Spleen (tissue), 11 donors: ENCODE data around the gene PITPNM2. TPM values are rescaled to one million over a fixed set of nuclear protein-coding genes. Genes with fewer than 3 reads are reported as not detected.

ENCODE experiments used
- DNase-seq: peaks from one replicate; pipeline ENCODE4 v3.0.0-alpha.2; 2020
- H3K27ac ChIP-seq, 8 donors: fragments of 200-600 bp; sonication (generic) in 7 of 8; 1 replicate in 4 of 8; 2 replicates in 4 of 8; pipeline versions ENCODE4 v1.5.0 to v1.8.0; 2016 to 2021; ENCODE audit warnings: inconsistent platforms in 4 of 8, mild to moderate bottlenecking in 4 of 8, moderate library complexity in 1 of 8
- H3K27me3 ChIP-seq, 7 donors: fragments of 200-600 bp; sonication (generic) in 6 of 7; replicated peaks in 1 of 7; 1 replicate in 4 of 7; 2 replicates in 3 of 7; pipeline versions ENCODE4 v1.5.0 to v1.8.0; 2016 to 2021; ENCODE audit warnings: inconsistent platforms in 3 of 7, mild to moderate bottlenecking in 1 of 7
- H3K36me3 ChIP-seq, 6 donors: fragments of 200-600 bp; sonication (generic) in 5 of 6; 1 replicate in 4 of 6; 2 replicates in 2 of 6; pipeline versions ENCODE4 v1.5.0 to v1.8.0; 2016 to 2021; ENCODE audit warnings: inconsistent platforms in 2 of 6
- H3K4me1 ChIP-seq, 6 donors: fragments of 200-600 bp; sonication (generic) in 5 of 6; 1 replicate in 3 of 6; 2 replicates in 3 of 6; pipeline versions ENCODE4 v1.5.0 to v1.8.0; 2016 to 2021; ENCODE audit warnings: inconsistent platforms in 3 of 6
- H3K4me3 ChIP-seq, 8 donors: fragments of 200-600 bp; sonication (generic) in 7 of 8; 1 replicate in 4 of 8; 2 replicates in 4 of 8; pipeline versions ENCODE4 v1.5.0 to v1.8.0; 2016 to 2021; ENCODE audit warnings: inconsistent platforms in 4 of 8, mild to moderate bottlenecking in 4 of 8, moderate library complexity in 2 of 8
- H3K9me3 ChIP-seq, 8 donors: fragments of 200-600 bp; sonication (generic) in 7 of 8; 1 replicate in 4 of 8; 2 replicates in 4 of 8; pipeline versions ENCODE4 v1.5.0 to v1.8.0; 2016 to 2021; ENCODE audit warnings: inconsistent platforms in 4 of 8
- POLR2A ChIP-seq, 3 donors: fragments of 450-650 bp; IDR thresholded peaks; one replicate each; pipeline ENCODE4 v1.5.1; 2017; ENCODE audit warnings: antibody characterized with exemption in 3 of 3, mild to moderate bottlenecking in 1 of 3
- POLR2AphosphoS5 ChIP-seq, 3 donors: sonication (generic); formaldehyde crosslinking; IDR thresholded peaks; one replicate each; pipeline ENCODE4 v1.5.1; 2017; ENCODE audit warnings: antibody characterized with exemption in 3 of 3
- WGBS, 5 donors: extraction: QIAGEN DNeasy Blood & Tissue Kit in 3 of 5; methylation state at CpG; one replicate each; pipeline versions ENCODE4 v1.1.5 to v1.1.7; 2013 to 2018; 5-methylcytosine and 5-hydroxymethylcytosine counted together
- intact Hi-C: fragments of 100-400 bp; cut with DNase I; formaldehyde crosslinking; loops from one replicate; pipeline ENCODE4 v1.15.0; 2023; ENCODE audit warnings: low total_unique reads
- polyA plus RNA-seq, 3 donors: library from polyadenylated mRNA; stranded (reverse); fragments of 200-250 nt; gene quantifications; one replicate each; pipeline ENCODE4 v1.2.1, GENCODE V29; 2013
- total RNA-seq, 7 donors: library from RNA; depleted of rRNA in 3 of 7; stranded (reverse); fragments of >200 nt in 3 of 7; fragmentation: NEBNext Ultra II Directional in 4 of 7; extraction: Animal tissue kit (Norgen Biotek cat#: 25700) in 4 of 7; gene quantifications; one replicate each; pipeline versions ENCODE4 v1.1.0 to v1.2.1, GENCODE V29; 2016 to 2021
- TF ChIP-seq, protein P1 (sequence below), 11 experiments: fragments of 200-600 bp in 7 of 11; fragments of 450-650 bp in 4 of 11; sonication (generic) in 4 of 11; IDR thresholded peaks in 8 of 11; conservative IDR thresholded peaks in 3 of 11; 1 replicate in 7 of 11; 2 replicates in 4 of 11; pipeline versions ENCODE4 v1.4.0 to v1.8.0; 2016 to 2021; ENCODE audit warnings: antibody characterized with exemption in 11 of 11, inconsistent platforms in 4 of 11, mild to moderate bottlenecking in 1 of 11
- donor health status: healthy with polysubstance abuse.
- donor health status: DM: no; HTN: no; CAD: no; lungs with moderate emphysema.
- donor health status: DM: no; HTN: no; CAD: no.
- donor health status: Bipolar disorder and iron deficiency.
- donor health status: healthy.
- donor health status: DM: no; HTN: no; CAD: no.
- donor health status: DM: yes; HTN: yes; CAD: no.

PITPNM2 gene
- total and polyA plus RNA-seq, 10 donors: 2.2 to 23.7 (median 7.3) TPM

DNA sequence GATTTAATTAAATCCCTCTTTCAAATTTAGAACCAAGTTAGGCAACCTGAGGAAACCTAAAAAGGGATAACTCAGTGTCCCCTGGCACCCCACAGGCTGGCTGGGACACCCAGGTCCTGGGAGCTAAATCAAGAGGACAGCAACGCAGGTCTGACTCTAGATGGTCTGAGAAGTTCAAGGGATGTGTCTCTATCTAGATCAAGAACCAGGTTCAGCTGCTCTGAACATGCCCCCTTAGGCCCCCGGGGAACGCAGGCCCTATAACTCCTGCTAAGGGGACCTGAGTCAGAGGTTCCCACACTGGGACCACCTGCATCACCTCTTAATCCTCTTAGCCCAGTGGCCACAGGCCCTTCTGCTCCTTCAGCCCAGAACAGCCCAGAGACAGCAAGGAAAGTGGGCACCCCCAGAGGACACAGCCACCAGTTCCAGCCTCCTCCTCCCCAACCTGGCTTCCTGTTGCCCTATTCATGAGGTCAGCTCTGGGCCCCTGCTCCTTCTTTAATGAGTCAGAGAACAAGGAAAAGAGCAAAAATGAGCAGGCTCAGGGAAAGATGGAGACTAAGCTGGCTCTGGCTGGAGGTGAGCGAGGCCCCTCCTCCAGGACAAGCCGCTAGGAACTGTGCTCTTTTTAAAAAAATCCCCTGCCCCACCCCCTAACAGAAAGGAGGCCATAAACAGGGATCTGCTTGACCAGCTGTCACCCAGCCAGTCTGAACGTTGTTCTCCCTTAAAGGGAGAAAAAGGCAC, 10.8 kb downstream of the PITPNM2 start:
- no peaks in the 10 kb centered on the region for H3K9me3 ChIP-seq
- intact Hi-C loops: loop anchor here (10.0 kb wide), 1 partner anchor 155 kb away; the partner anchor contains the start of gene ARL6IP4
- peak overlapping the region; percentile 27 to 73 (median 60) for H3K27ac ChIP-seq
- H3K27me3 ChIP-seq: no peaks in the 10 kb centered on the region
- H3K4me3 ChIP-seq: no peak overlapping the region
- peaks cover 0 to 4% (median 0%) of the 10 kb centered on the region in 6 donors for H3K36me3 ChIP-seq
- no peak for TF ChIP-seq POLR2A (IDR thresholded peaks at IDR 0.05)
- TF ChIP-seq, protein P1, sequence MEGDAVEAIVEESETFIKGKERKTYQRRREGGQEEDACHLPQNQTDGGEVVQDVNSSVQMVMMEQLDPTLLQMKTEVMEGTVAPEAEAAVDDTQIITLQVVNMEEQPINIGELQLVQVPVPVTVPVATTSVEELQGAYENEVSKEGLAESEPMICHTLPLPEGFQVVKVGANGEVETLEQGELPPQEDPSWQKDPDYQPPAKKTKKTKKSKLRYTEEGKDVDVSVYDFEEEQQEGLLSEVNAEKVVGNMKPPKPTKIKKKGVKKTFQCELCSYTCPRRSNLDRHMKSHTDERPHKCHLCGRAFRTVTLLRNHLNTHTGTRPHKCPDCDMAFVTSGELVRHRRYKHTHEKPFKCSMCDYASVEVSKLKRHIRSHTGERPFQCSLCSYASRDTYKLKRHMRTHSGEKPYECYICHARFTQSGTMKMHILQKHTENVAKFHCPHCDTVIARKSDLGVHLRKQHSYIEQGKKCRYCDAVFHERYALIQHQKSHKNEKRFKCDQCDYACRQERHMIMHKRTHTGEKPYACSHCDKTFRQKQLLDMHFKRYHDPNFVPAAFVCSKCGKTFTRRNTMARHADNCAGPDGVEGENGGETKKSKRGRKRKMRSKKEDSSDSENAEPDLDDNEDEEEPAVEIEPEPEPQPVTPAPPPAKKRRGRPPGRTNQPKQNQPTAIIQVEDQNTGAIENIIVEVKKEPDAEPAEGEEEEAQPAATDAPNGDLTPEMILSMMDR (IDR thresholded peaks at IDR 0.05 in 8 of 11, conservative IDR thresholded peaks at IDR 0.05 in 3 of 11): no peak
- TF ChIP-seq POLR2AphosphoS5 (IDR thresholded peaks at IDR 0.05): no peak
- WGBS, 5 donors: 60 to 72% (median 64%) methylated on average over 4 to 6 of the region's 6 CpGs
- peak; percentile 44 for DNase-seq
- H3K4me1 ChIP-seq: peaks cover 21 to 45% (median 38%) of the 10 kb centered on the region in 6 donors

DNA sequence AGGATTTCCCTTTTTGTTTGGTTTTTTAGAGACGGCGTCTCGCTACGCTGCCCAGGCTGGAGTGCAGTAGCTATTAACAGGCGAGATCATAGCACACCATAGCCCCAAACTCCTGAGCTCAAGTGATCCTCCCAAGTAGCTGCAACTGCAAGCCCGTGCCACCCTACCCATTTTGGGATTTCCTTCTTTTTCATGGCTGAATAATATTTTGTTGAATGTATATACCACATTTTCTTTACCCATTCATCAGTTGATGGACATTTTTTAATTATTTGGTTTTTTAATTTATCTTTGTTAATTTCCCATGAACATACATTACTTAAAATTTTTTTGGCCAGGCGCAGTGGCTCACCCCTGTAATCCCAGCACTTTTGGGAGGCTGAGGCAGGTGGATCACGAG, 15.2 kb downstream of the PITPNM2 start:
- intact Hi-C loops: no loop called here
- no peak overlapping the region for H3K4me3 ChIP-seq
- H3K9me3 ChIP-seq: no peaks in the 10 kb centered on the region
- no peak overlapping the region for H3K27ac ChIP-seq
- peaks cover 0 to 4% (median 0%) of the 10 kb centered on the region in 6 donors for H3K36me3 ChIP-seq
- no peaks in the 10 kb centered on the region for H3K27me3 ChIP-seq
- H3K4me1 ChIP-seq: peaks cover 7 to 36% (median 22%) of the 10 kb centered on the region in 6 donors
- DNase-seq: peak; percentile 15
- TF ChIP-seq, protein P1 (IDR thresholded peaks at IDR 0.05 in 8 of 11, conservative IDR thresholded peaks at IDR 0.05 in 3 of 11): no peak
- 72 to 97% (median 82%) methylated on average over 7 to 8 of the region's 8 CpGs for WGBS, 5 donors

DNA sequence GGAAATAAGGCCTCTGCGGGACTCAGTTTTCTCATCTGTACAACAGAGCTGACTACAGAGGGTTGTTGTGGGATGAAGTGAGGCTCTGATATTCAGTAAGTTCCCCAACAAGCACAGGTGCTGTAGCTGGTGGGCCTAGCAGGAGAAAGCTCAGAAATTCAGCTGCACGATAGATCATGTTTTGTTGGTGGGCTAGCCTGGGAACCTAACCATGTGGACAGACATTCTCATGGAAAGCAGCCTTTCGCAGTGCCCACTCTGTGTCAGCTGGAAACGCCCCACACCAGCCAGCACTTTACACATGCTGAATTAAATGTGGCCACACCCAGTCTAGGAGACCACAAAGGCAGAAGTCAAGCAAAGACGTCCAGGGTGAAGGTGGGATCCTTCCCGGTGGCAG, 16.1 kb downstream of the PITPNM2 start:
- H3K36me3 ChIP-seq: peaks cover 0 to 4% (median 0%) of the 10 kb centered on the region in 6 donors
- no peaks in the 10 kb centered on the region for H3K27me3 ChIP-seq
- TF ChIP-seq POLR2AphosphoS5 (IDR thresholded peaks at IDR 0.05) (no peak), POLR2A (IDR thresholded peaks at IDR 0.05) (no peak)
- TF ChIP-seq, protein P1 (IDR thresholded peaks at IDR 0.05 in 8 of 11, conservative IDR thresholded peaks at IDR 0.05 in 3 of 11): no peak
- WGBS, 5 donors: 60 to 84% (median 77%) methylated on average over 6 of the region's 6 CpGs
- H3K9me3 ChIP-seq: no peaks in the 10 kb centered on the region
- intact Hi-C loops: no loop called here
- H3K4me1 ChIP-seq: peaks cover 2 to 29% (median 15%) of the 10 kb centered on the region in 6 donors
- no peak overlapping the region for H3K27ac ChIP-seq
- H3K4me3 ChIP-seq: no peak overlapping the region
- peak; percentile 24 for DNase-seq

DNA sequence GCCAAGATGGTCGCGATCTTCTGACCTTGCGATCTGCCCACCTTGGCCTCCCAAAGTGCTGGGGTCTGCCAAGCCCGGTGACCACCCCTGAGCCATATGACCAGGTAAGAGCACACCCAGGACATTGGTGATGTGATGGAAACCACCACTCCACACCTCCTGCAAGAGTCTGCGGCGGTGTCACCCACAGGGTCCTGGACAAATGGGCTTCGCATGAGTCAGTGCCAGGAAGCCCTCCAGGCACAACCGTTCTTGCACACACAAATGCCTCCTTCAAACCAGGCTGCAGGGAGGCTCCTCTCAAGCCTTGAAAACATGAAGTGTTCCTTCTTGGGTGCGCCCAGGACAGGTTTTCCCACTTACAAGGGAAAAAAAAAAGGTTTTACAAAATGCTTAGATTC, 16.6 kb downstream of the PITPNM2 start:
- WGBS, 5 donors: 91 to 98% (median 96%) methylated on average over 7 to 9 of the region's 9 CpGs
- H3K36me3 ChIP-seq: peaks cover 0 to 4% (median 0%) of the 10 kb centered on the region in 6 donors
- peak; percentile 52 for DNase-seq
- TF ChIP-seq POLR2A (IDR thresholded peaks at IDR 0.05) (no peak), POLR2AphosphoS5 (IDR thresholded peaks at IDR 0.05) (no peak)
- TF ChIP-seq, protein P1 (IDR thresholded peaks at IDR 0.05 in 8 of 11, conservative IDR thresholded peaks at IDR 0.05 in 3 of 11): no peak
- H3K27me3 ChIP-seq: no peaks in the 10 kb centered on the region
- intact Hi-C loops: no loop called here
- no peak overlapping the region for H3K27ac ChIP-seq
- peaks cover 0 to 25% (median 14%) of the 10 kb centered on the region in 6 donors for H3K4me1 ChIP-seq
- H3K9me3 ChIP-seq: no peaks in the 10 kb centered on the region
- H3K4me3 ChIP-seq: no peak overlapping the region
